ENCODE results near the gene SNX32.

DNA sequence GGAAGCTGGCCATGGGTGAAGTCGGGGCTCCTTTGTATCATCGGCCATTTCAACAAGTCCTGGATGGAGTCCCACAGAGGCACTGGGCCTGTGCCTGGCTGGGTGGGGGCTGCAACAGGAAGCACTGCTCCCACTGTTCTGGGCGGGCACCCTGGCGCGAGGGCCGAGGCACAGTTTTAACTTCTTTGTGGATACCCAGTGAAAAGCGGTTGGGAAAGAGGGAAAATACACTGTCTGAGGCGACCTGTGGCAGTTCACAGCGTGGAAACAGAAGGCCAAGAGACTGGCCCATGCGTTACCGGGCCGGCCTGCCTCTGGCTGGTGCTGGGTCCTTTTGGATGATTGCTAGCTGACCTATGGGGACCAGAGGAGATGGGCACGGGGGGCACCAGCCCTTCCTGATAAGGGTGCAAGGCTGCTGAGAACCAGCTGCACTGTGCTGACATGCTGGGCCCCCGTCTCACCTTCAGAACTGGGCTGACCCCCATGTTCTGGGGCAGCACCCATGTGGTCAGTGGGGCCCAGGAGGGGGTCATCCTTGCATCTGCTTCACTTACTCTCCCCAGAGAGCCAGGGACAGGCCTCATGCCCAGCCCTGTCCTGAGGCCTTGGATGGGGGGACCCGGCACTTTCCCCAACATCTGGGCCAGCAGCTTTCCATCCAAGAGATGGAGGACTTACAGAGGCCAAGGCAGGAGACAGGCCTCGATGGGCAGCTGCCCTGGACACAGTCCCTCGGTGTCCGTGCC is 42.7 kb upstream of the SNX32 start:
- no peak for TF ChIP-seq POLR2A (IDR thresholded peaks at IDR 0.05; ENCODE audit: low read depth)
- TF ChIP-seq, protein P1, sequence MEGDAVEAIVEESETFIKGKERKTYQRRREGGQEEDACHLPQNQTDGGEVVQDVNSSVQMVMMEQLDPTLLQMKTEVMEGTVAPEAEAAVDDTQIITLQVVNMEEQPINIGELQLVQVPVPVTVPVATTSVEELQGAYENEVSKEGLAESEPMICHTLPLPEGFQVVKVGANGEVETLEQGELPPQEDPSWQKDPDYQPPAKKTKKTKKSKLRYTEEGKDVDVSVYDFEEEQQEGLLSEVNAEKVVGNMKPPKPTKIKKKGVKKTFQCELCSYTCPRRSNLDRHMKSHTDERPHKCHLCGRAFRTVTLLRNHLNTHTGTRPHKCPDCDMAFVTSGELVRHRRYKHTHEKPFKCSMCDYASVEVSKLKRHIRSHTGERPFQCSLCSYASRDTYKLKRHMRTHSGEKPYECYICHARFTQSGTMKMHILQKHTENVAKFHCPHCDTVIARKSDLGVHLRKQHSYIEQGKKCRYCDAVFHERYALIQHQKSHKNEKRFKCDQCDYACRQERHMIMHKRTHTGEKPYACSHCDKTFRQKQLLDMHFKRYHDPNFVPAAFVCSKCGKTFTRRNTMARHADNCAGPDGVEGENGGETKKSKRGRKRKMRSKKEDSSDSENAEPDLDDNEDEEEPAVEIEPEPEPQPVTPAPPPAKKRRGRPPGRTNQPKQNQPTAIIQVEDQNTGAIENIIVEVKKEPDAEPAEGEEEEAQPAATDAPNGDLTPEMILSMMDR (IDR thresholded peaks at IDR 0.05): no peak
